Subcutaneous adipose tissue (tissue), 4 donors: ENCODE results near the gene RHEB. TPM values are rescaled to one million over a fixed set of nuclear protein-coding genes. Genes with fewer than 3 reads are reported as not detected.

Experiments used
- CTCF ChIP-seq: fragments of 450-650 bp; IDR thresholded peaks from one replicate; pipeline ENCODE4 v1.5.1; 2016; ENCODE audit warnings: low read depth, mild to moderate bottlenecking, control low read depth, antibody characterized with exemption, moderate library complexity
- total RNA-seq, 4 donors: library from RNA; depleted of rRNA; stranded (reverse); fragments of >200 nt; gene quantifications; one replicate each; pipeline ENCODE4 v1.1.0, GENCODE V29; 2016

RHEB gene
- total RNA-seq, 4 donors from 2014 or later: 98.1 to 132 (median 106) TPM

- no peak for TF ChIP-seq CTCF
Observed at GRCh38 chr7:151506901-151507382, 12.8 kb downstream of the RHEB start.

DNA sequence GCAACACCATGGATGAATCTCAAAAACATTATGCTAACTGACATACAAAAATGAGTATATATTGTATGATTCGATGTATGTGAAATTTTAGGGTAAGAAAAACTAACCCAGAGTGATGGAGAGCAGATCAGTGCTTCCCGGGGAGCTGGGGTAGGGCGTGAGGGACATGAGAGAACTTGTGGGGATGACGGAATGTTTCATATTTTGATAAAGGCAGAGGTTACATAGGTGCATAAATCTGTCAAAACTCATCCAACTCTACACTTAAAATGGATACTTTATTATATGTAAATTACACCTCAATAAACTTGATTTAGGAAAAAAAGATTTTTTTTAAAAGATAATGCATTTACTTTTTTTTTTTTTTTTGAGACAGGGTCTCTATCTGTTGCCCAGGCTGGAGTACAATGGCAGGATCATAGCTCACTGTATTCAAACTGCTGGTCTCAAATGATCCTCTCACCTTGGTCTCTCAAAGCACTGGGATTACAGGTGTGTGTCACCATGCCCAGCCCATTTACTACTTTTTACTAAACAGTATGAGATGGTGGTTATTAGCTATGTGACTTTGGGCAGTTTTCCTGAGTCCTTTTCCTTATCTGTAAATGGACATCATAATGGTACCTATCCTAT, 13.7 kb downstream of the RHEB start:
- TF ChIP-seq CTCF: no peak

- no peak for TF ChIP-seq CTCF
Observed at GRCh38 chr7:151505433-151505832, 14.3 kb downstream of the RHEB start.

DNA sequence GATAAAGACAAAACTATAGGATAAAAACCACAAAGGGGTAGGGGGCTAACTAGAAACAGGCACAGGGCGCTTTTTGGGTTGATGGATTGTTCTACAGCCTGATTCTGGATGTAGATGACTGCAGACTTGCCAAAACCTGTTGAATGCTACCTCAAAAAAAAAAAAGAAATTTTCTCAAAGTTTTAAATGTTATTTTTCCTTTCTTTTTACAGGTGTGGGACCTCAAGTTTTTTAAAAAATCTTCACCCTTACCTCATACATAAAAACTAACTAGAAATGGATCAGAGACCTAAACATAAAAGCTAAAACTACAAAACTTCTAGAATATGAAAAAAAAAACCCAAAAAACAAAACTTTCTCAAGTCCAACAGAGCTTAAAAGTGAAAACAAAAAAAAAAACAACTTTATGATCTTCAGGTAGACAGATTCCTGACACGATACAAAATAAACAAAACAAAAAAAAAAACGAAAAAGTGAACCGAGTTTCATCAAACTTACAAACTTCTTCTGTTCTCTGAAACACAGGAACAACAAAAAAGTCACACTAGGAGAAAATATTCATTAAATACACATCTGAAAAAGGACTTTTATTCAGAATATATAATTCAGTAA, 14.9 kb downstream of the RHEB start:
- no peak for TF ChIP-seq CTCF

DNA sequence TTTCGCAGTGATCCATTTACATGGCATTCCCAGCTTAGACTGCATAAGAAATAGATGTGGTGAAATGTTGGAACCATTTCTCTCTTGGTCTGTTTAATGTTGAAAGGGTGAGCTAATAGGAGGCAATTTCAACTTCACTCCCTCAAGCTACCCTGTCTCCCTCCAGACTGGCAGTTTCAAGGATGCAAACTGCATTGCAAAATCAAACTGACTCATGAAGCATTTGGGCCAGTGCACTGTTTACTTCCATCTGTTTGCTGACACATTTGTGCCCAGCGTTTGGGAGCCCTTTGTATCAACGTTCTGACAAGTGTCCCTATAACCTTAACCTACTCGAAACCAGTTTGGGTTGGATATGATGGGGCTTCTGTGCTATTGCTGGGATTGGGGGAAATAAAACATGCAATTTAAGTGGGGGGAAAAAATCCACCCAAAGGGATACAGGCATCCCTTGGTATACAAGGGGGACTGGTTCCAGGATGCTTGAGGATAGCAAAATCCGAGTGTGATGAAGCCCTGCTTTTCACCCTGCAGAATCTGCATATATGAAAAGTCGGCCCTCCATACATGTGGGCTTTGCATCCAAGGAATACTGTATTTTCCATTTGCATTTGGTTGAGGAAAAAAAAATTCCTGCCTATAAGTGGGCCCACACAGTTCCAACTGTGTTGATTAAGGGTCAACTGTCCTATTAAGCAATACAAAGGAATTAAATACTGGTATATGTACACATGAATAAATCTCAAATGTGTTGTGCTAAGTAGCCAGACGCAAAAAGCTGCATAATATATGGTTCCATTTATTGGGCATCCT, 15.6 kb downstream of the RHEB start:
- TF ChIP-seq CTCF: no peak

- TF ChIP-seq CTCF: no peak
Observed at GRCh38 chr7:151501676-151502075, 18.0 kb downstream of the RHEB start.

DNA sequence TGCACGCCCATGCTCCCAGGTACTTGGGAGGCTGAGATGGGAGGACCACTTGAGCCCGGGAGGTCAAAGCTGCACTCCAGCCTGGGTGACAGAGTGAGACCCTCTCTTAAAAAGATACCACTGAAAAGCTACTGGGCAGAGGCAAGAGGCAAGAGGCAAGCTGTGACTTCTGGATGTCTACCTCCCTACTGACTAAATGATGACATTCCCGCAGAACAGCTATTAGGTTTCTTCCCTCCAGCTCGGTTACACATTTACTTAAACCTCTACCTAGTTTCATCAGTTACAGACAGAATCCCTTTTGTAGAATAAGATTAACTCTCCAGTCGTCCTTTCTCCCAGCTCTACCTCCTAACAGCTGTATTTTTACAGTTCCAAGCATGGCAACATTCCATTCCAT, 21.2 kb downstream of the RHEB start:
- no peak for TF ChIP-seq CTCF
